Mesendoderm (in vitro differentiated cells): ENCODE results near the gene PRKCQ.
A peak's percentile ranks its signal among the peaks of the same experiment; 100 is the strongest.

ENCODE experiments used
- DNase-seq: peaks from one replicate; pipeline ENCODE4 v3.0.0; 2013
- H2AK5ac ChIP-seq: 2 replicates; pipeline ENCODE4 v1.6.1; 2013; ENCODE audit warnings: low read length, inconsistent platforms
- H2BK120ac ChIP-seq: 2 replicates; pipeline ENCODE4 v1.6.1; 2013; ENCODE audit warnings: low read depth, mild to moderate bottlenecking, low read length, moderate library complexity, mixed read lengths
- H2BK15ac ChIP-seq: replicated peaks from 2 replicates; pipeline ENCODE4 v1.6.1; 2013; ENCODE audit warnings: low read depth, mild to moderate bottlenecking, moderate library complexity
- H2BK5ac ChIP-seq: 2 replicates; pipeline ENCODE4 v1.6.1; 2013; ENCODE audit warnings: low read length, inconsistent platforms
- H3K18ac ChIP-seq: 2 replicates; pipeline ENCODE4 v1.6.1; 2013; ENCODE audit warnings: mild to moderate bottlenecking, low read length, mixed read lengths
- H3K23ac ChIP-seq: one replicate; pipeline ENCODE4 v1.6.1; 2013; ENCODE audit warnings: low read length
- H3K27ac ChIP-seq: 2 replicates; pipeline ENCODE4 v1.5.1; 2013; ENCODE audit warnings: low read depth, mild to moderate bottlenecking, inconsistent platforms, low read length, moderate library complexity
- H3K27me3 ChIP-seq: 2 replicates; pipeline ENCODE4 v1.6.1; 2013; ENCODE audit warnings: low read length, control low read depth, mild to moderate bottlenecking, inconsistent platforms; ENCODE audit not compliant: insufficient read depth, poor library complexity
- H3K36me3 ChIP-seq: 2 replicates; pipeline ENCODE4 v1.6.1; 2013; ENCODE audit warnings: low read length, inconsistent platforms; ENCODE audit not compliant: control insufficient read depth, insufficient read depth
- H3K4ac ChIP-seq: one replicate; pipeline ENCODE4 v1.6.1; 2013; ENCODE audit warnings: low read depth, mild to moderate bottlenecking, low read length, moderate library complexity
- H3K4me1 ChIP-seq: 2 replicates; pipeline ENCODE4 v1.6.1; 2013; ENCODE audit warnings: low read depth, low read length, inconsistent platforms; ENCODE audit not compliant: control insufficient read depth
- H3K4me2 ChIP-seq: 2 replicates; pipeline ENCODE4 v1.6.1; 2013; ENCODE audit warnings: low read length
- H3K4me3 ChIP-seq: 2 replicates; pipeline ENCODE4 v1.5.1; 2013; ENCODE audit warnings: mild to moderate bottlenecking, low read length
- H3K56ac ChIP-seq: one replicate; pipeline ENCODE4 v1.6.1; 2013; ENCODE audit warnings: low read length
- H3K79me1 ChIP-seq: 2 replicates; pipeline ENCODE4 v1.6.1; 2013; ENCODE audit warnings: low read length, inconsistent platforms
- H3K79me2 ChIP-seq: 2 replicates; pipeline ENCODE4 v1.6.1; 2013; ENCODE audit warnings: mild to moderate bottlenecking, low read length; ENCODE audit not compliant: control insufficient read depth, insufficient read depth
- H3K9ac ChIP-seq: 2 replicates; pipeline ENCODE4 v1.6.1; 2013; ENCODE audit warnings: low read length, inconsistent platforms
- H4K5ac ChIP-seq: one replicate; pipeline ENCODE4 v1.6.1; 2013; ENCODE audit warnings: low read length
- H4K8ac ChIP-seq: one replicate; pipeline ENCODE4 v1.6.1; 2013; ENCODE audit warnings: low read depth, mild to moderate bottlenecking, control low read depth, low read length, moderate library complexity
- WGBS: extraction: QIAGEN DNeasy Blood & Tissue Kit; methylation state at CpG from one replicate; pipeline ENCODE4 v1.1.7; 2013; ENCODE audit warnings: low lambda C conversion rate, missing lambda C conversion rate; ENCODE audit not compliant: insufficient coverage; ENCODE audit errors: extremely low coverage; 5-methylcytosine and 5-hydroxymethylcytosine counted together

Gene PRKCQ

DNA sequence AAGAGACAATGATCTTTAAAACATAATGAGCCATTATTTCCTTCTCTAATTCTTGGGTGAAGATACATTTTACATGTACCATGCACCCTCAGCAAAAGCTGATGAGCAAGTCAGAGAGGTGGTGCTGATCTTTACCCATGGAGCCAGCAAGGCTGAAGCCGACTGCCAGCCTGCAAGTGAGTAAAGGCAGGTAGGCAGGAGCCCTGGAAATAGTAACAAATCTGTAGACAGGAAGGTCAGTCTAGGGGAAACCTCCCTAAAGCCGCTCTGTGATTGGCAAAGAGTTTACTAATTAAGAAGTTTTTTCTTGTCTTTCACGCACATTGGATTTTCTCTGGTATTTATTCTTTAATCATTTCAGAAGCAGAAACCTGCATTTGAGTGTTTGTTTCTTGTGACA, 67.9 kb downstream of the PRKCQ start:
- Histone ChIP-seq H3K18ac (no peak overlapping the region), H3K4me3 (no peak overlapping the region), H3K4me1 (no peaks in the 10 kb centered on the region), H3K9ac (no peak overlapping the region), H2BK5ac (no peak overlapping the region), H4K5ac (no peak overlapping the region), H3K79me2 (no peaks in the 10 kb centered on the region), H2AK5ac (no peak overlapping the region), H3K27me3 (no peaks in the 10 kb centered on the region), H2BK120ac (no peak overlapping the region), H3K36me3 (no peaks in the 10 kb centered on the region), H2BK15ac (no peak overlapping the region), H3K4ac (no peak overlapping the region), H3K79me1 (no peaks in the 10 kb centered on the region), H3K56ac (no peak overlapping the region), H4K8ac (no peak overlapping the region), H3K23ac (no peak overlapping the region), H3K27ac (no peak overlapping the region), H3K4me2 (no peak overlapping the region)
- DNase-seq: no peak
- WGBS: no CpG with 5 or more reads among the region's 3 CpGs

DNA sequence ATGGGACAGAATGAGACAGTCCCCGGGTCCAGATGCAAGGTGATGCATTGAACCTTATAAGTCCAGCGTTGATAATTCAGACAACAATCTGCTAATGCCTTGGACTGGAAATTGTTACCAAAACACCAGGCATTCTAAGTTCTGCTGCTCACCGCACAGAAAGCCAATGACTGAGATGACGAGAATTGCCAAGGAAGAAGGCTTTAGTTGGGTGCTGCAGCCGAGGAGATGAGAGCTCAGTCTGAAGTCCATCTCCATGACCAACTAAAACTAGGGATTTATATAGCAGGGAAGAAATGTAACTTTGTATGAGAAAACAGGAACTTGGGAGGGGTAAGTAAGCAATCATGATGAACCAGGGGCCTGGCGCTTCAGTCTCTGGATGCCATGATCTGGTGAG, 68.7 kb downstream of the PRKCQ start:
- Histone ChIP-seq H4K5ac (no peak overlapping the region), H3K4me3 (peak overlapping the region; percentile 12), H3K36me3 (no peaks in the 10 kb centered on the region), H3K56ac (no peak overlapping the region), H4K8ac (no peak overlapping the region), H2AK5ac (no peak overlapping the region), H2BK15ac (no peak overlapping the region), H3K4me1 (no peaks in the 10 kb centered on the region), H3K4me2 (no peak overlapping the region), H3K9ac (no peak overlapping the region), H3K18ac (no peak overlapping the region), H3K79me1 (no peaks in the 10 kb centered on the region), H2BK5ac (no peak overlapping the region), H3K23ac (no peak overlapping the region), H3K4ac (no peak overlapping the region), H3K27ac (no peak overlapping the region), H3K27me3 (no peaks in the 10 kb centered on the region), H3K79me2 (no peaks in the 10 kb centered on the region), H2BK120ac (no peak overlapping the region)
- WGBS: no CpG with 5 or more reads among the region's 6 CpGs
- no peak for DNase-seq

DNA sequence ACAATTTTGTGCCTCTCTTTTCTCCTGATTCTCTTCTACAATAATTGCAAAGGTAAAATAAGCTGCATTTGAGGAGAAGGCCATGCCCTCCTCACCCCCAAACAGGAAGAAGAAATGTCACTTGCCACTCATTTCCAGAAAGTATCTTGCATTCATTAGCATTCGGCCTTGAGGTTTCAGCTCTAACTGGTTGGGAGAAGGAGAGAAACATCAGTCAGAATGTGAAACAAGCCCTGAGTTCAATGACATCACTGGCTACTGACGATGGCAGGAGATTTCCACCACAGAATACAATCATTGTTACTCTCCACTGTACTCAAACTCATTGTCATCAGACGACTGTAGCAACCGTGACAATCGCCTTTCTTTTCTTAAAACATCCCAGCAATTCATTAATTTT, 72.8 kb downstream of the PRKCQ start:
- Histone ChIP-seq H3K27ac (no peak overlapping the region), H2BK5ac (no peak overlapping the region), H3K4ac (no peak overlapping the region), H3K4me1 (no peaks in the 10 kb centered on the region), H3K79me1 (no peaks in the 10 kb centered on the region), H2AK5ac (no peak overlapping the region), H3K56ac (no peak overlapping the region), H3K18ac (no peak overlapping the region), H3K4me3 (no peak overlapping the region), H2BK15ac (no peak overlapping the region), H4K5ac (no peak overlapping the region), H3K23ac (no peak overlapping the region), H4K8ac (no peak overlapping the region), H3K36me3 (no peaks in the 10 kb centered on the region), H3K4me2 (no peak overlapping the region), H3K27me3 (no peaks in the 10 kb centered on the region), H3K9ac (no peak overlapping the region), H3K79me2 (no peaks in the 10 kb centered on the region), H2BK120ac (no peak overlapping the region)
- no peak for DNase-seq
- WGBS: no CpG with 5 or more reads among the region's 5 CpGs

DNA sequence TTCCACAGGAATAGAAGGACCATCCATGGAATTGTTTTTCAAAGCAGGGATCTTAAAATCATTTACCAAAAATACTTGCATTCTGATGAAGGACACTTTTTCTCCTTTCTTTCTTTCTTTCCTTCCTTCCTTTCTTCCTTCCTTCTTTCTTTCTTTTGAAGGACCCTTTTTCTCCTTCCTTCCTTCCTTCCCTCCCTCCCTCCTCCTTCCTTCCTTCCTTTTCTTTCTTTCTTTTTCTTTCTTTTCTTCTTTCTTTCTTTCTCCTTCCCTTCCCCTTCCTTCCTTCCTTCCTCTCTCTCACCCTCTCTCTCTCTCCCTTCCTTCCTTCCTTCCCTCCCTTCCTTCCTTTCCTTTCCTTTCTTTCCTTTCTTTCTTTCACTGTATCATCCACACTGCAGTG, 74.8 kb downstream of the PRKCQ start:
- no peaks in the 10 kb centered on the region for H3K36me3 ChIP-seq
- no peak overlapping the region for H3K23ac ChIP-seq
- H2AK5ac ChIP-seq: no peak overlapping the region
- no peak overlapping the region for H2BK120ac ChIP-seq
- H3K27me3 ChIP-seq: no peaks in the 10 kb centered on the region
- H3K4ac ChIP-seq: no peak overlapping the region
- no peak overlapping the region for H3K18ac ChIP-seq
- no peak overlapping the region for H4K8ac ChIP-seq
- H2BK15ac ChIP-seq: no peak overlapping the region
- no peak overlapping the region for H3K4me3 ChIP-seq
- H3K79me1 ChIP-seq: no peaks in the 10 kb centered on the region
- H3K4me1 ChIP-seq: no peaks in the 10 kb centered on the region
- no peak overlapping the region for H3K27ac ChIP-seq
- no peak overlapping the region for H3K56ac ChIP-seq
- no peak overlapping the region for H3K9ac ChIP-seq
- no peak overlapping the region for H3K4me2 ChIP-seq
- H4K5ac ChIP-seq: no peak overlapping the region
- DNase-seq: no peak
- no peaks in the 10 kb centered on the region for H3K79me2 ChIP-seq
- H2BK5ac ChIP-seq: no peak overlapping the region

DNA sequence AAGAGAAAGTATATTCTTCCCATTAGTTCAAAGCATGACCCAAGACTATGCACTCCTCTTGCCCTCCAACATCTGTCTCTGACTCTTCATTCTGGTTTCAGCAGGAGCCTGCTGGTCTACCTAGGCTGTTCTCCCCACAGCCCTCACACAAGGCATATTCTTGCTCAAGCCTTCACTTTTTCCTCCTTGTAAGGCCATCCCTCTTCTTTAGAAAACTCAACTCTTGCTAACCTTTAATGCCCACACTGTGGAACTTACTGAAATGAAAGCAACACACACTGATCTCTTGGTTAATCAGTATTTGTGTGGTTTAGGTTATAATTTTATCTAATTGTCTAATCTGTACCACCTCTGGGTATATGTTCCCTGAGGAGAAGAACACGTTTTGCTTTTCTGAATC, 75.8 kb downstream of the PRKCQ start:
- Histone ChIP-seq H3K4ac (no peak overlapping the region), H4K8ac (no peak overlapping the region), H3K79me2 (no peaks in the 10 kb centered on the region), H2BK5ac (no peak overlapping the region), H4K5ac (no peak overlapping the region), H3K4me1 (no peaks in the 10 kb centered on the region), H3K18ac (no peak overlapping the region), H3K36me3 (no peaks in the 10 kb centered on the region), H3K27me3 (no peaks in the 10 kb centered on the region), H3K4me2 (no peak overlapping the region), H3K79me1 (no peaks in the 10 kb centered on the region), H3K23ac (no peak overlapping the region), H2BK120ac (no peak overlapping the region), H3K27ac (no peak overlapping the region), H2BK15ac (no peak overlapping the region), H3K9ac (no peak overlapping the region), H2AK5ac (no peak overlapping the region), H3K56ac (no peak overlapping the region), H3K4me3 (no peak overlapping the region)
- no peak for DNase-seq
- WGBS: no CpG with 5 or more reads among the region's 1 CpG

DNA sequence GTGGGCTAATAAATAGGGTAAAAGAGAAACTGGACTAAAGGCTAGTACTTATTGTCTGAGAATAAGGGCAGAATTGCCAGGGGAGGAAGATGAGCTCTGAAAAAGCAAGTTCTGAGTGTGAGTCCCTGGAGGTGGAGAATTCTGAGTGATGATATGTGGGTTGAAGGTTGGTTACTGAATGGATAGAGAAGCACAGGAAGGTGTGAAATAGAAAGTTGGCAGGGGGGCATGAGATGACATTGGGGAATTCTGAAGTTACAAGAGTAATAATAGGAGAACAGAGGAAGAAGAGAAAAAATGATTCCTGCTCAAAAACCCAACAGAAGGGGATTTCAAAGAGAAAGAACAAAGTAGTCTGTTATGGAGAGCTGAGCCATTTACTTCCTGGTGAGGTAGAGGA, 76.9 kb downstream of the PRKCQ start:
- Histone ChIP-seq H3K36me3 (no peaks in the 10 kb centered on the region), H3K4me2 (no peak overlapping the region), H3K27me3 (no peaks in the 10 kb centered on the region), H2BK15ac (no peak overlapping the region), H4K8ac (no peak overlapping the region), H3K4me1 (no peaks in the 10 kb centered on the region), H3K4ac (no peak overlapping the region), H3K56ac (no peak overlapping the region), H2BK120ac (no peak overlapping the region), H2BK5ac (no peak overlapping the region), H3K18ac (no peak overlapping the region), H3K79me1 (no peaks in the 10 kb centered on the region), H2AK5ac (no peak overlapping the region), H3K27ac (no peak overlapping the region), H3K79me2 (no peaks in the 10 kb centered on the region), H3K23ac (no peak overlapping the region), H3K9ac (no peak overlapping the region), H3K4me3 (no peak overlapping the region), H4K5ac (no peak overlapping the region)
- DNase-seq: no peak
